IMR-90 (cell line): ENCODE data around the gene COL15A1. TPM values are rescaled to one million over a fixed set of nuclear protein-coding genes. Genes with fewer than 3 reads are reported as not detected.

Experiments used
- ATAC-seq: fragments of 200-7000 bp; cut with Tn5 transposase; 2 replicates; pipeline ENCODE4 v1.9.1; 2020; ENCODE audit warnings: low read depth, mild to moderate bottlenecking, moderate library complexity
- BruUV-seq: library from RNA; stranded (reverse); fragments of 400-500 nt; replicated peaks from 2 replicates; lab custom pipeline; 2021; lab: Mats Ljungman, UMichigan
- CTCF ChIA-PET: fragments of 300-600 bp; formaldehyde crosslinking; extraction: SDS; loops from one replicate; lab custom pipeline; 2021; ENCODE audit warnings: antibody characterized with exemption; lab: Yijun Ruan, JAX
- POLR2A ChIA-PET: fragments of 300-600 bp; sonication (Branson Sonifier 250); formaldehyde crosslinking; loops from one replicate; lab custom pipeline; 2022; ENCODE audit warnings: antibody characterized with exemption; ENCODE audit not compliant: unreplicated experiment; lab: Charles Lee
- DNase-seq: peaks from one replicate; pipeline ENCODE4 v3.0.0; 2013
- H2AFZ ChIP-seq: replicated peaks from 2 replicates; pipeline ENCODE3; 2013; ENCODE audit warnings: low read length, mild to moderate bottlenecking; ENCODE audit not compliant: poor library complexity
- H2AK5ac ChIP-seq: 2 replicates; pipeline ENCODE4 v1.6.1; 2013; ENCODE audit warnings: low read depth, low read length, inconsistent platforms
- H2AK9ac ChIP-seq: replicated peaks from 2 replicates; pipeline ENCODE3; 2013; ENCODE audit warnings: mild to moderate bottlenecking, low read depth, low read length, moderate library complexity; ENCODE audit not compliant: poor library complexity
- H2BK120ac ChIP-seq: 2 replicates; pipeline ENCODE4 v1.6.1; 2013; ENCODE audit warnings: low read depth, low read length, inconsistent platforms
- H2BK15ac ChIP-seq: 3 replicates; pipeline ENCODE4 v1.6.1; 2013; ENCODE audit warnings: low read depth, low read length, inconsistent platforms
- H2BK20ac ChIP-seq: 2 replicates; pipeline ENCODE4 v1.6.1; 2013; ENCODE audit warnings: low read depth, mild to moderate bottlenecking, inconsistent platforms, low read length, moderate library complexity
- H2BK5ac ChIP-seq: 2 replicates; pipeline ENCODE4 v1.6.1; 2013; ENCODE audit warnings: mild to moderate bottlenecking, low read depth, low read length, inconsistent platforms; ENCODE audit not compliant: poor library complexity, severe bottlenecking
- H3K14ac ChIP-seq: replicated peaks from 2 replicates; pipeline ENCODE4 v1.6.1; 2013; ENCODE audit warnings: low read depth, low read length, inconsistent platforms
- H3K18ac ChIP-seq: 2 replicates; pipeline ENCODE4 v1.6.1; 2013; ENCODE audit warnings: low read depth, low read length, control low read depth
- H3K23ac ChIP-seq: 2 replicates; pipeline ENCODE4 v1.6.1; 2013; ENCODE audit warnings: low read depth, low read length, inconsistent platforms
- H3K27ac ChIP-seq: 2 replicates; pipeline ENCODE4 v1.5.1; 2013; ENCODE audit warnings: mild to moderate bottlenecking, control low read depth, low read length; ENCODE audit not compliant: insufficient read depth
- H3K27me3 ChIP-seq: 2 replicates; pipeline ENCODE4 v1.6.1; 2013; ENCODE audit warnings: low read length; ENCODE audit not compliant: control insufficient read depth, insufficient read depth
- H3K36me3 ChIP-seq: 2 replicates; pipeline ENCODE4 v1.6.1; 2013; ENCODE audit warnings: low read length, mixed read lengths; ENCODE audit not compliant: control insufficient read depth, insufficient read depth
- H3K4ac ChIP-seq: 2 replicates; pipeline ENCODE4 v1.6.1; 2013; ENCODE audit warnings: low read depth, low read length, inconsistent platforms
- H3K4me1 ChIP-seq: 2 replicates; pipeline ENCODE4 v1.6.1; 2013; ENCODE audit warnings: low read length, mixed read lengths; ENCODE audit not compliant: control insufficient read depth, insufficient read depth
- H3K4me2 ChIP-seq: 2 replicates; pipeline ENCODE4 v1.6.1; 2013; ENCODE audit warnings: low read depth, mild to moderate bottlenecking, control low read depth, low read length, moderate library complexity
- H3K4me3 ChIP-seq: 2 replicates; pipeline ENCODE4 v1.5.1; 2013; ENCODE audit warnings: low read depth, mild to moderate bottlenecking, control low read depth, low read length, moderate library complexity; ENCODE audit not compliant: insufficient read depth
- H3K56ac ChIP-seq: 2 replicates; pipeline ENCODE4 v1.6.1; 2013; ENCODE audit warnings: low read length, inconsistent platforms; ENCODE audit not compliant: insufficient read depth; ENCODE audit errors: extremely low read depth
- H3K79me1 ChIP-seq, 2 experiments: 2 replicates each; pipeline ENCODE4 v1.6.1; 2013; ENCODE audit warnings: low read length in 2 of 2, inconsistent platforms in 1 of 2, low read depth in 1 of 2
- H3K9ac ChIP-seq: 2 replicates; pipeline ENCODE4 v1.6.1; 2013; ENCODE audit warnings: low read depth, low read length, control low read depth
- H3K9me1 ChIP-seq: 2 replicates; pipeline ENCODE4 v1.6.1; 2013; ENCODE audit warnings: low read length, inconsistent platforms; ENCODE audit not compliant: insufficient read depth
- H3K9me3 ChIP-seq: 2 replicates; pipeline ENCODE4 v1.6.1; 2013; ENCODE audit warnings: low read length; ENCODE audit not compliant: control insufficient read depth, insufficient read depth
- H4K20me1 ChIP-seq: 2 replicates; pipeline ENCODE4 v1.6.1; 2013; ENCODE audit warnings: low read length, inconsistent platforms; ENCODE audit not compliant: insufficient read depth
- H4K5ac ChIP-seq: 2 replicates; pipeline ENCODE4 v1.6.1; 2013; ENCODE audit warnings: mild to moderate bottlenecking, low read depth, low read length, control low read depth
- H4K8ac ChIP-seq, 2 experiments: 2 replicates each; pipeline ENCODE4 v1.6.1; 2013; ENCODE audit warnings: low read depth in 2 of 2, low read length in 2 of 2, control low read depth in 1 of 2, inconsistent platforms in 1 of 2
- H4K91ac ChIP-seq: 2 replicates; pipeline ENCODE4 v1.6.1; 2013; ENCODE audit warnings: low read depth, low read length, inconsistent platforms; ENCODE audit not compliant: insufficient read depth
- BHLHE40 ChIP-seq: fragments of 150-350 bp; IDR thresholded peaks from 2 replicates; pipeline ENCODE4 v1.6.1; 2016; ENCODE audit warnings: mild to moderate bottlenecking, low read depth, low read length
- CEBPB ChIP-seq: IDR thresholded peaks from 2 replicates; pipeline ENCODE4 v1.6.1; 2012; ENCODE audit warnings: low read depth, low read length, improper control_type of control experiment
- MXI1 ChIP-seq: IDR thresholded peaks from 2 replicates; pipeline ENCODE4 v1.6.1; 2012; ENCODE audit warnings: low read depth, mild to moderate bottlenecking, low read length, moderate library complexity, borderline replicate concordance
- NFE2L2 ChIP-seq: fragments of 150-350 bp; IDR thresholded peaks from 2 replicates; pipeline ENCODE4 v1.6.1; 2016; ENCODE audit warnings: low read depth, mild to moderate bottlenecking, low read length
- RAD21 ChIP-seq: IDR thresholded peaks from 2 replicates; pipeline ENCODE4 v1.6.1; 2012; ENCODE audit warnings: low read length, improper control_type of control experiment
- SMC3 ChIP-seq: fragments of 150-350 bp; IDR thresholded peaks from 2 replicates; pipeline ENCODE4 v1.6.1; 2016; ENCODE audit warnings: low read depth, mild to moderate bottlenecking, antibody characterized with exemption, low read length, moderate library complexity
- WGBS, 2 experiments: methylation state at CpG; one replicate each; pipeline versions ENCODE4 v1.1.5 to v1.1.7; 2013; ENCODE audit warnings: missing lambda C conversion rate in 2 of 2; ENCODE audit not compliant: insufficient read length in 1 of 2; ENCODE audit errors: extremely low coverage in 2 of 2; 5-methylcytosine and 5-hydroxymethylcytosine counted together
- dilution Hi-C: fragments of 300-500 bp; cut with HindIII; formaldehyde crosslinking; loops from one replicate; pipeline ENCODE4 v1.14.3; 2018; ENCODE audit warnings: low sequenced_read_pairs; ENCODE audit not compliant: unreplicated experiment
- in situ Hi-C: fragments of 300-500 bp; cut with MboI; formaldehyde crosslinking; loops from 3 replicates; pipeline ENCODE4 v1.14.3; 2019; ENCODE audit warnings: low sequenced_read_pairs, inconsistent platforms, mixed read lengths
- intact Hi-C: fragments of 100-400 bp; cut with micrococcal nuclease; formaldehyde crosslinking; loops from 2 replicates; pipeline ENCODE4 v1.10.0; 2022
- polyA plus RNA-seq, 3 experiments: library from polyadenylated mRNA; depleted of rRNA; stranded (reverse); fragments of >200 nt; gene quantifications; 2 replicates each; pipeline ENCODE4 v1.2.3, GENCODE V29; 2012; ENCODE audit warnings: low replicate concordance in 1 of 3
- total RNA-seq: library from RNA; depleted of rRNA; stranded (reverse); fragments of >200 nt; gene quantifications from 2 replicates; pipeline ENCODE4 v1.2.3, GENCODE V29; 2012
- TF ChIP-seq, protein P1 (sequence below): conservative IDR thresholded peaks from 2 replicates; pipeline ENCODE4 v1.5.1; 2012; ENCODE audit warnings: mild to moderate bottlenecking, low read depth, low read length, improper control_type of control experiment

Gene COL15A1
- total and polyA plus RNA-seq, 2 of the 4 experiments (the other 2 are of a cell fraction), result 2.2 to 3.7 TPM

DNA sequence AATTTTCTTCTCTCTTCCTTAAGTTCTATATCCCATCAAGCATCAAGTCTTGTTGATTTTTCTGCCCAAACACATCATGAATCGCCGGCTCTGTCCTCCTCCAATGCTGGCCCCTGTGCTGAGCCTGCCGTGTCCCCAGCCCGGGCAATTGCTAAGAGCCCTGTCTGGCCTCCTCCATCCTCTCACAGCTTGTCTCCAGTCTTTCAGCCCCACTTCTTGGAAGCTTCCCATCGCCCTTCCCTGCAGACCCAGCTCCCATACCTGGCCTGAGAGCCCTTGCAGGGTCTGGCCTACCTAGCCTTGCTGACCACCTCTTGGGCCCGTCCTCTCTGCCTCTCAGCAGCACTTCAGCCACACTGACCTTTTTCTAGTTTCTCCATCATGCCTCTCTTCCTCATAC lies 61.9 kb downstream of the COL15A1 start:
- no peak overlapping the region for H3K4me3 ChIP-seq
- no peak for ATAC-seq
- no peak overlapping the region for H3K4me2 ChIP-seq
- H3K27ac ChIP-seq, result no peak overlapping the region
- H3K56ac ChIP-seq, result no peak overlapping the region
- no peak overlapping the region for H3K4ac ChIP-seq
- no peak overlapping the region for H2BK5ac ChIP-seq
- 90% methylated on average over 6 of the region's 6 CpGs; no CpG with 5 or more reads in 1 of the 2 experiments for WGBS, 2 experiments
- H3K14ac ChIP-seq, result no peak overlapping the region
- no peak overlapping the region for H2AK9ac ChIP-seq
- no peak overlapping the region for H4K8ac ChIP-seq
- peaks cover 0 to 2% of the 10 kb centered on the region in 2 experiments; a peak in 1 of 4 replicates for H3K79me1 ChIP-seq
- no peak overlapping the region for H4K5ac ChIP-seq
- no peak overlapping the region for H2AFZ ChIP-seq
- in situ Hi-C loops (no loop called here), dilution Hi-C loops (no loop called here), intact Hi-C loops (no loop called here)
- no peak overlapping the region for H2BK120ac ChIP-seq
- H3K18ac ChIP-seq, result no peak overlapping the region
- no peak overlapping the region for H3K23ac ChIP-seq
- H3K4me1 ChIP-seq, result peaks cover 8% of the 10 kb centered on the region
- H4K91ac ChIP-seq, result peak overlapping the region; percentile 49; the same call in 1 of the 2 replicates
- no peak overlapping the region for H2BK20ac ChIP-seq
- H4K20me1 ChIP-seq, result no peaks in the 10 kb centered on the region
- no TSS peak for BruUV-seq
- ChIA-PET CTCF (interaction anchor here (1.2 kb wide), 1 partner anchor 135 kb away, joined by 4 read pairs; no protein-coding TSS in a partner anchor), POLR2A (no interaction called here)
- H2AK5ac ChIP-seq, result no peak overlapping the region
- peaks cover 7% of the 10 kb centered on the region for H3K9me3 ChIP-seq
- peaks cover 49% of the 10 kb centered on the region; the same call in 1 of the 2 replicates for H3K36me3 ChIP-seq
- H3K27me3 ChIP-seq, result no peaks in the 10 kb centered on the region
- no peak overlapping the region for H3K9ac ChIP-seq
- H2BK15ac ChIP-seq, result 0 out of 3 replicates have a peak overlapping the region, but pooled peaks have one; percentile 31
- DNase-seq, result no peak
- TF ChIP-seq, protein P1, sequence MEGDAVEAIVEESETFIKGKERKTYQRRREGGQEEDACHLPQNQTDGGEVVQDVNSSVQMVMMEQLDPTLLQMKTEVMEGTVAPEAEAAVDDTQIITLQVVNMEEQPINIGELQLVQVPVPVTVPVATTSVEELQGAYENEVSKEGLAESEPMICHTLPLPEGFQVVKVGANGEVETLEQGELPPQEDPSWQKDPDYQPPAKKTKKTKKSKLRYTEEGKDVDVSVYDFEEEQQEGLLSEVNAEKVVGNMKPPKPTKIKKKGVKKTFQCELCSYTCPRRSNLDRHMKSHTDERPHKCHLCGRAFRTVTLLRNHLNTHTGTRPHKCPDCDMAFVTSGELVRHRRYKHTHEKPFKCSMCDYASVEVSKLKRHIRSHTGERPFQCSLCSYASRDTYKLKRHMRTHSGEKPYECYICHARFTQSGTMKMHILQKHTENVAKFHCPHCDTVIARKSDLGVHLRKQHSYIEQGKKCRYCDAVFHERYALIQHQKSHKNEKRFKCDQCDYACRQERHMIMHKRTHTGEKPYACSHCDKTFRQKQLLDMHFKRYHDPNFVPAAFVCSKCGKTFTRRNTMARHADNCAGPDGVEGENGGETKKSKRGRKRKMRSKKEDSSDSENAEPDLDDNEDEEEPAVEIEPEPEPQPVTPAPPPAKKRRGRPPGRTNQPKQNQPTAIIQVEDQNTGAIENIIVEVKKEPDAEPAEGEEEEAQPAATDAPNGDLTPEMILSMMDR, result no peak
- no peak for TF ChIP-seq CEBPB
- no peak for TF ChIP-seq BHLHE40
- TF ChIP-seq NFE2L2, result no peak
- no peak for TF ChIP-seq SMC3
- TF ChIP-seq MXI1, result no peak
- TF ChIP-seq RAD21, result no peak
- peaks cover 4% of the 10 kb centered on the region for H3K9me1 ChIP-seq
